Suprapubic skin (tissue), 4 donors: Measurements from ENCODE around the gene UPF1.

Source experiments
- CTCF ChIP-seq, 2 donors: fragments of 200-600 bp in 1 of 2; fragments of 450-650 bp in 1 of 2; sonication (generic) in 1 of 2; IDR thresholded peaks; one replicate each; pipeline ENCODE4 v1.5.1; 2016 to 2019; ENCODE audit warnings: antibody characterized with exemption in 2 of 2, mild to moderate bottlenecking in 1 of 2, moderate library complexity in 1 of 2
- POLR2A ChIP-seq, 2 donors: fragments of 450-650 bp; IDR thresholded peaks; one replicate each; pipeline ENCODE4 v1.6.1; 2017; ENCODE audit warnings: antibody characterized with exemption in 2 of 2, mild to moderate bottlenecking in 2 of 2, moderate library complexity in 2 of 2
- POLR2AphosphoS5 ChIP-seq, 3 donors: sonication (generic); formaldehyde crosslinking; IDR thresholded peaks; one replicate each; pipeline ENCODE4 v1.6.1; 2017; ENCODE audit warnings: antibody characterized with exemption in 3 of 3

- TF ChIP-seq CTCF (IDR thresholded peaks at IDR 0.05) (no peak), POLR2A (IDR thresholded peaks at IDR 0.05) (no peak), POLR2AphosphoS5 (IDR thresholded peaks at IDR 0.05) (no peak)
Measured at GRCh38 chr19:18840288-18841267, 8.8 kb downstream of the UPF1 start.
